Measurements from ENCODE around the gene SPATA46.

Gene SPATA46

GRCh38 chr1:162391790-162392563 is 15.3 kb upstream of the SPATA46 start:
- DNase-seq (ENCODE audit: low read depth), result peak; percentile 63

- DNase-seq (ENCODE audit: low read depth), result no peak
Observed at GRCh38 chr1:162390396-162391185, 13.9 kb upstream of the SPATA46 start.

GRCh38 chr1:162389971-162390370 is 13.3 kb upstream of the SPATA46 start:
- no peak for DNase-seq (ENCODE audit: low read depth)

GRCh38 chr1:162389021-162389818 is 12.6 kb upstream of the SPATA46 start:
- DNase-seq (ENCODE audit: low read depth), result peak; percentile 91

- peak; percentile 93 for DNase-seq (ENCODE audit: low read depth)
Observed at GRCh38 chr1:162388615-162389014, 12.0 kb upstream of the SPATA46 start.

- DNase-seq (ENCODE audit: low read depth), result no peak
Observed at GRCh38 chr1:162388083-162388594, 11.5 kb upstream of the SPATA46 start.

GRCh38 chr1:162387226-162388082 is 10.8 kb upstream of the SPATA46 start:
- no peak for DNase-seq (ENCODE audit: low read depth)

- DNase-seq (ENCODE audit: low read depth), result peak; percentile 33
Observed at GRCh38 chr1:162386292-162387225, 9.9 kb upstream of the SPATA46 start.

GRCh38 chr1:162385702-162386101 is 9.0 kb upstream of the SPATA46 start:
- no peak for DNase-seq (ENCODE audit: low read depth)

- DNase-seq (ENCODE audit: low read depth), result no peak
Observed at GRCh38 chr1:162385280-162385623, 8.6 kb upstream of the SPATA46 start.

- DNase-seq (ENCODE audit: low read depth), result no peak
Observed at GRCh38 chr1:162384601-162385279, 8.1 kb upstream of the SPATA46 start.

GRCh38 chr1:162384116-162384515 is 7.5 kb upstream of the SPATA46 start:
- no peak for DNase-seq (ENCODE audit: low read depth)

- no peak for DNase-seq (ENCODE audit: low read depth)
Observed at GRCh38 chr1:162383516-162383915, 6.9 kb upstream of the SPATA46 start.

GRCh38 chr1:162383091-162383490 is 6.4 kb upstream of the SPATA46 start:
- DNase-seq (ENCODE audit: low read depth), result no peak

GRCh38 chr1:162381941-162382750 is 5.5 kb upstream of the SPATA46 start:
- peak; percentile 32 for DNase-seq (ENCODE audit: low read depth)

GRCh38 chr1:162381383-162381782 is 4.7 kb upstream of the SPATA46 start, which contains the start of gene C1orf226:
Gene C1orf226 (plus strand): TSS chr1:162381728. CDS start chr1:162381902, 174 bp downstream.
- no peak for DNase-seq (ENCODE audit: low read depth)

- peak; percentile 71 for DNase-seq (ENCODE audit: low read depth)
Observed at GRCh38 chr1:162380061-162380846, 3.6 kb upstream of the SPATA46 start.

GRCh38 chr1:162375463-162375862 is 1.2 kb downstream of the SPATA46 start:
- DNase-seq (ENCODE audit: low read depth), result no peak
